Neural cell (in vitro differentiated cells): Measurements from ENCODE around the gene HLCS.

Source experiments
- EP300 ChIP-seq: fragments of 450-650 bp; conservative IDR thresholded peaks from 2 replicates; pipeline ENCODE4 v1.6.1; 2014; ENCODE audit warnings: antibody characterized with exemption, mild to moderate bottlenecking, moderate library complexity; ENCODE audit not compliant: poor library complexity, severe bottlenecking
- EZH2 ChIP-seq: fragments of 200-600, 300-800 bp; shearing (Covaris generic), sonication (generic); IDR thresholded peaks from 2 replicates; pipeline ENCODE4 v1.6.1; 2014; ENCODE audit warnings: antibody characterized with exemption, low read length, borderline replicate concordance, mild to moderate bottlenecking; ENCODE audit not compliant: insufficient read depth, poor library complexity, severe bottlenecking
- MXI1 ChIP-seq: fragments of 450-650 bp; conservative IDR thresholded peaks from 2 replicates; pipeline ENCODE4 v1.6.1; 2014; ENCODE audit warnings: antibody characterized with exemption, mild to moderate bottlenecking; ENCODE audit not compliant: poor library complexity, severe bottlenecking
- POLR2AphosphoS5 ChIP-seq: IDR thresholded peaks from 2 replicates; pipeline ENCODE4 v1.6.1; 2012
- RAD21 ChIP-seq: fragments of 450-650 bp; conservative IDR thresholded peaks from 2 replicates; pipeline ENCODE4 v1.6.1; 2014; ENCODE audit warnings: antibody characterized with exemption, mild to moderate bottlenecking, moderate library complexity
- SMC3 ChIP-seq: fragments of 450-650 bp; conservative IDR thresholded peaks from 2 replicates; pipeline ENCODE4 v1.6.1; 2014; ENCODE audit warnings: antibody characterized with exemption, mild to moderate bottlenecking, moderate library complexity; ENCODE audit not compliant: poor library complexity
- TAF1 ChIP-seq: IDR thresholded peaks from 2 replicates; pipeline ENCODE4 v1.6.1; 2012; ENCODE audit warnings: low read depth
- TF ChIP-seq, protein P1 (sequence below): fragments of 450-650 bp; IDR thresholded peaks from 2 replicates; pipeline ENCODE4 v1.5.1; 2014; ENCODE audit warnings: antibody characterized with exemption, mild to moderate bottlenecking, moderate library complexity; ENCODE audit not compliant: poor library complexity, severe bottlenecking
- TF ChIP-seq, protein P2 (sequence below): IDR thresholded peaks from 2 replicates; pipeline ENCODE4 v1.6.1; 2012; ENCODE audit warnings: borderline replicate concordance

DNA sequence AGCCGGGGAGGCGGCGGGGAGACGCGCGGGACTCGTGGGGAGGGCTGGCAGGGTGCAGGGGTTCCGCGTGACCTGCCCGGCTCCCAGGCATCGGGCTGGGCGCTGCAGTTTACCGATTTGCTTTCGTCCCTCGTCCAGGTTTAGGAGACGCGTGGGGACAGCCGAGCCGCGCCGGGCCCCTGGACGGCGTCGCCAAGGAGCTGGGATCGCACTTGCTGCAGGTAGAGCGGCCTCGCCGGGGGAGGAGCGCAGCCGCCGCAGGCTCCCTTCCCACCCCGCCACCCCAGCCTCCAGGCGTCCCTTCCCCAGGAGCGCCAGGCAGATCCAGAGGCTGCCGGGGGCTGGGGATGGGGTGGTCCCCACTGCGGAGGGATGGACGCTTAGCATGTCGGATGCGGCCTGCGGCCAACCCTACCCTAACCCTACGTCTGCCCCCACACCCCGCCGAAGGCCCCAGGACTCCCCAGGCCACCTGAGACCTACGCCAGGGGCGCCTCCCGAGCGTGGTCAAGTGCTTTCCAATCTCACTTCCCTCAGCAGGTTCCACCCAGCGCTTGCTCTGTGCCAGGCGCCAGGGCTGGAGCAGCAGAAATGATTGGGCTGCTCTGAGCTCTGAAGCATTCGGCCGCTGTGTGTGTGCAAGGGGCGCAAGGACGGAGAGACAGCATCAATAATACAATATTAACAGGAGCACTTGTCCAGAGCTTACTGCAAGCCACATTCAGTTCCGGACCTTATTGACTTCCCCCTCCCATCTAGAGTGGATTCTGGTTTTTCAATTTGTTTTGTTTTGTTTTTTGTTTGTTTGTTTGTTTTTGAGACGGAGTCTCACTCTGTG is 257.2 kb downstream of the HLCS start:
- TF ChIP-seq EP300 (no peak), EZH2 (peak; percentile 78), POLR2AphosphoS5 (no peak), TAF1 (no peak), MXI1 (no peak), RAD21 (no peak), SMC3 (no peak)
- TF ChIP-seq, protein P1, sequence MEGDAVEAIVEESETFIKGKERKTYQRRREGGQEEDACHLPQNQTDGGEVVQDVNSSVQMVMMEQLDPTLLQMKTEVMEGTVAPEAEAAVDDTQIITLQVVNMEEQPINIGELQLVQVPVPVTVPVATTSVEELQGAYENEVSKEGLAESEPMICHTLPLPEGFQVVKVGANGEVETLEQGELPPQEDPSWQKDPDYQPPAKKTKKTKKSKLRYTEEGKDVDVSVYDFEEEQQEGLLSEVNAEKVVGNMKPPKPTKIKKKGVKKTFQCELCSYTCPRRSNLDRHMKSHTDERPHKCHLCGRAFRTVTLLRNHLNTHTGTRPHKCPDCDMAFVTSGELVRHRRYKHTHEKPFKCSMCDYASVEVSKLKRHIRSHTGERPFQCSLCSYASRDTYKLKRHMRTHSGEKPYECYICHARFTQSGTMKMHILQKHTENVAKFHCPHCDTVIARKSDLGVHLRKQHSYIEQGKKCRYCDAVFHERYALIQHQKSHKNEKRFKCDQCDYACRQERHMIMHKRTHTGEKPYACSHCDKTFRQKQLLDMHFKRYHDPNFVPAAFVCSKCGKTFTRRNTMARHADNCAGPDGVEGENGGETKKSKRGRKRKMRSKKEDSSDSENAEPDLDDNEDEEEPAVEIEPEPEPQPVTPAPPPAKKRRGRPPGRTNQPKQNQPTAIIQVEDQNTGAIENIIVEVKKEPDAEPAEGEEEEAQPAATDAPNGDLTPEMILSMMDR = no peak
- TF ChIP-seq, protein P2, sequence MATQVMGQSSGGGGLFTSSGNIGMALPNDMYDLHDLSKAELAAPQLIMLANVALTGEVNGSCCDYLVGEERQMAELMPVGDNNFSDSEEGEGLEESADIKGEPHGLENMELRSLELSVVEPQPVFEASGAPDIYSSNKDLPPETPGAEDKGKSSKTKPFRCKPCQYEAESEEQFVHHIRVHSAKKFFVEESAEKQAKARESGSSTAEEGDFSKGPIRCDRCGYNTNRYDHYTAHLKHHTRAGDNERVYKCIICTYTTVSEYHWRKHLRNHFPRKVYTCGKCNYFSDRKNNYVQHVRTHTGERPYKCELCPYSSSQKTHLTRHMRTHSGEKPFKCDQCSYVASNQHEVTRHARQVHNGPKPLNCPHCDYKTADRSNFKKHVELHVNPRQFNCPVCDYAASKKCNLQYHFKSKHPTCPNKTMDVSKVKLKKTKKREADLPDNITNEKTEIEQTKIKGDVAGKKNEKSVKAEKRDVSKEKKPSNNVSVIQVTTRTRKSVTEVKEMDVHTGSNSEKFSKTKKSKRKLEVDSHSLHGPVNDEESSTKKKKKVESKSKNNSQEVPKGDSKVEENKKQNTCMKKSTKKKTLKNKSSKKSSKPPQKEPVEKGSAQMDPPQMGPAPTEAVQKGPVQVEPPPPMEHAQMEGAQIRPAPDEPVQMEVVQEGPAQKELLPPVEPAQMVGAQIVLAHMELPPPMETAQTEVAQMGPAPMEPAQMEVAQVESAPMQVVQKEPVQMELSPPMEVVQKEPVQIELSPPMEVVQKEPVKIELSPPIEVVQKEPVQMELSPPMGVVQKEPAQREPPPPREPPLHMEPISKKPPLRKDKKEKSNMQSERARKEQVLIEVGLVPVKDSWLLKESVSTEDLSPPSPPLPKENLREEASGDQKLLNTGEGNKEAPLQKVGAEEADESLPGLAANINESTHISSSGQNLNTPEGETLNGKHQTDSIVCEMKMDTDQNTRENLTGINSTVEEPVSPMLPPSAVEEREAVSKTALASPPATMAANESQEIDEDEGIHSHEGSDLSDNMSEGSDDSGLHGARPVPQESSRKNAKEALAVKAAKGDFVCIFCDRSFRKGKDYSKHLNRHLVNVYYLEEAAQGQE = no peak
